HG03558 (cell line): ENCODE measurements around the gene PRICKLE1.

Experiments
- ATAC-seq: cut with Tn5 transposase; IDR thresholded peaks from one replicate; pipeline ENCODE4 v1.9.1; 2021; ENCODE audit warnings: moderate number of reproducible peaks; ENCODE audit not compliant: unreplicated experiment; ENCODE audit errors: extremely low read depth

PRICKLE1 gene

GRCh38 chr12:42590330-42590934, 886 bp upstream of the PRICKLE1 start:
- no peak for ATAC-seq

GRCh38 chr12:42588524-42589464, 752 bp downstream of the PRICKLE1 start:
- no peak for ATAC-seq

- ATAC-seq, result no peak
Measured at GRCh38 chr12:42587601-42588523, 1.7 kb downstream of the PRICKLE1 start.

- no peak for ATAC-seq
Measured at GRCh38 chr12:42586268-42586667, 3.3 kb downstream of the PRICKLE1 start.

GRCh38 chr12:42585841-42586216, 3.7 kb downstream of the PRICKLE1 start:
- no peak for ATAC-seq

- ATAC-seq, result no peak
Measured at GRCh38 chr12:42585154-42585840, 4.2 kb downstream of the PRICKLE1 start.

GRCh38 chr12:42584651-42585111, 4.9 kb downstream of the PRICKLE1 start:
- no peak for ATAC-seq

GRCh38 chr12:42583016-42583415, 6.5 kb downstream of the PRICKLE1 start:
- no peak for ATAC-seq

- ATAC-seq, result no peak
Measured at GRCh38 chr12:42582498-42582897, 7.0 kb downstream of the PRICKLE1 start.

GRCh38 chr12:42582050-42582449, 7.5 kb downstream of the PRICKLE1 start:
- no peak for ATAC-seq

- ATAC-seq, result no peak
Measured at GRCh38 chr12:42576374-42576773, 13.2 kb downstream of the PRICKLE1 start.

GRCh38 chr12:42575717-42576116, 13.8 kb downstream of the PRICKLE1 start:
- no peak for ATAC-seq

- no peak for ATAC-seq
Measured at GRCh38 chr12:42574851-42575266, 14.7 kb downstream of the PRICKLE1 start.

GRCh38 chr12:42571327-42572009, 18.1 kb downstream of the PRICKLE1 start:
- ATAC-seq, result no peak

GRCh38 chr12:42570076-42570475, 19.5 kb downstream of the PRICKLE1 start:
- ATAC-seq, result no peak

- ATAC-seq, result peak; percentile 64
Measured at GRCh38 chr12:42568952-42569915, 20.3 kb downstream of the PRICKLE1 start.

- no peak for ATAC-seq
Measured at GRCh38 chr12:42565633-42566032, 23.9 kb downstream of the PRICKLE1 start.

- ATAC-seq, result no peak
Measured at GRCh38 chr12:42564996-42565395, 24.6 kb downstream of the PRICKLE1 start.
